CD4-positive, alpha-beta T cell treated with Interleukin-6 for 4 hours (primary cell): ENCODE results near the gene TTYH2.

Source experiments
- DNase-seq: peaks from one replicate; pipeline ENCODE4 v3.0.0-alpha.2; 2020; ENCODE audit warnings: mixed read lengths

The TTYH2 gene

DNA sequence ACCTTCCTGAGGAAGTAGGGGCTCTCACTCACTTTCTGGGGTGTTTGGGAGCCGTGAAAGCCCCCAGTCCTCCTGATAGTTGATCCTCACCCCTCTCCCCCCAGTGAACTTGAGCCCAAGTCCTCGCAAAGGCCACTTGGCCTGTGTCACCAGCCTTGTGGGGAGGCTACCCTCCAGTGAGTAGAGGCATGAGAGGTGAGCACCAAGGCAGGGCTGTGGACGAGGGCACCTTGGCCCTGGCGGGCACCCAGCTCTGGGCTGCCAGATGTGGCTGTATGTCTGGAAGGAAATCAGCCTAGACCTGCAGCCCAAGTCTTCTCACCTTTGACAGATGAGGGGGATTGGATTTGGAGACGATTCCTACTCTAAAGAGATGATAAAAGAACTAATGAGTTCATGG is 3.1 kb downstream of the TTYH2 start:
- no peak for DNase-seq

- no peak for DNase-seq
Measured at GRCh38 chr17:74217037-74217730, 3.8 kb downstream of the TTYH2 start.

GRCh38 chr17:74217888-74218287 is 4.5 kb downstream of the TTYH2 start:
- no peak for DNase-seq

DNA sequence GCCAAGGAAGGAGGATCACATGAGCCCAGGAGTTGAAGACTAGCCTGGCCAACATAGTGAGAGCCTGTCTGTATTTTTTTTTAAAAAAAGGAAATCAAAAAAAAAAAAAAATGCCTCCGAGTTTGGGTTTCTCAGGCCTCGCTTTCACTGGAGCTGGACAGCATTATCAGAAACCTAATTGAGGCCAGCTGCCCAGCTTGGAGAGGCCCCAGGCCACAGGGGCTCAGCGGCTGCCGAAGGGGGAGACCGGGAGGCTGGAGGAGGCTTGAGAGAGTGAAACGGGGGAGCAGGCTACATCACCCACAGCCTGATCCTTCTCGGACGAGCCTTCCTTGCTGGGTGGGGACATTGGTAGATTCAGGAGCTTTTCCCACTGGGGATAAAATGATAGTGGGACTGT is 5.1 kb downstream of the TTYH2 start:
- DNase-seq, result no peak

GRCh38 chr17:74219576-74220133 is 6.3 kb downstream of the TTYH2 start:
- no peak for DNase-seq

- no peak for DNase-seq
Measured at GRCh38 chr17:74220219-74220618, 6.8 kb downstream of the TTYH2 start.

- no peak for DNase-seq
Measured at GRCh38 chr17:74220946-74221818, 7.8 kb downstream of the TTYH2 start.

DNA sequence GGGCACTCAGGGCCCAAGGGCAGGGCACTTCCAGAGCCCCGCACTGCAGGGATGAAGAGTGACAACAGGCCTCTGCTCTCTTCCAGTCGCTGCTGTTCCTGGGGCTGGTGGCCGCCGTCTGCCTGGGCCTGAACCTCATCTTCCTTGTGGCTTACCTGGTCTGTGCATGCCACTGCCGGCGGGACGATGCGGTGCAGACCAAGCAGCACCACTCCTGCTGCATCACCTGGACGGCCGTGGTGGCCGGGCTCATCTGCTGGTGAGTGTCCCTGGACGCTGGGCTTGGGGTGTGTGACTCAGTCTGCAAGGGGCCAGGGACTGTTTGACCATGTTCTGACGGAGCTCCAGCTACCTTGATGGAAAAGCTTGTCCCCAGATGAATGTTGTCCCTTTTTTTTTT is 9.0 kb downstream of the TTYH2 start:
- no peak for DNase-seq

DNA sequence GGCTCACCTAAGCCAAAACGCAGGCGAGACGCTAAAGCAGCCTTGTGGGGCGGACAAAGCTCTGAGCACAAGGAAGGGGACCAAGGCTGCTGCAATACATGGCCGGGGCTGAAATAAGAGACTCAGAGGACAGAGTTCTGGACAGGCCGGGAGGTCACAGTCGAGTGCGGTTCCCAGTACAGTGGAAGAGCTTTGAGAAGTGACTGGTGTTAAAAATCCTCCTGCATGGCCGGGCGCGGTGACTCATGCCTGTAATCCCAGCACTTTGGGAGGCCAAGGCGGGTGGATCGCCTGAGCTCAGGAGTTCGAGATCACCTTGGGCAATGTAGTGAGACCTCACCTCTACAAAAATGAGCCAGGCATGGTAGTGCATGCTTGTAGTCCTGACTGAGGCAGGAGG is 10.5 kb downstream of the TTYH2 start:
- no peak for DNase-seq

DNA sequence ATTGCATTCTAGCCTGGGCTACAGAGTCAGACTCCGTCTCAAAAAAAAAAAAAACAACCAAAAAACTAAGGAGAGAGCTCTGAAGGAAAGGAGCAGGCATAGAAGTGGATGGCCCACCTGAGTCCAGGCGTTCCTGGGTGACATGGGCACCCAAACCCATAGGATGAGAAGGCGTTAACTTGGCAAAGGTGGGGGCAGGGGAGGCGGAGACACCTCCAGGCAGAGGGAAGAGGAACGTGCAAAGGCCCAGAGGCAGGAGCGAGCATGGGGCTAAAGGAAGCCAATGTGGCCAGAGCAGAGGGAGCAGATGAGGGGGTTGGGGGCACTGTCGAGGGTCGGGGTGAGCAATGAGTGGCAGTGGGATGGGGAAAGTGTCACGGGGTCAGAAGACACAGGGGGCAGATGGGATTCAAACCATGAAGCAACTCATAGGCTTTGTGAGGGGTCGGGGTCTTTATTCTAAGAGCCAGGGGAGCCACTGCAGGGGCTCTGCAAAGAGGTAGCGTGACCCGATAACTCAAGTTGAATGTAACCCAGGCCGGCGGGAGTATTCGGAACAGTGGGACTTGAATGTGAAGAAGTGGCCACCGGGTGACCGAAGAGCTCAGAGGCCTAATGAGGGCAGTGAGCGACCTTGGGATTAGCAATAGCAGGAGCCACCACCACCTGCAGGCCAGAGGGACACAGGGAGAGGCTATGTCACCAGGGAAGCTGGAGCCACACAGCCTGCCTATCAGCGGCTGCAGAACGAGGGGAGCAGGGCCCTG is 11.8 kb downstream of the TTYH2 start:
- DNase-seq, result no peak

DNA sequence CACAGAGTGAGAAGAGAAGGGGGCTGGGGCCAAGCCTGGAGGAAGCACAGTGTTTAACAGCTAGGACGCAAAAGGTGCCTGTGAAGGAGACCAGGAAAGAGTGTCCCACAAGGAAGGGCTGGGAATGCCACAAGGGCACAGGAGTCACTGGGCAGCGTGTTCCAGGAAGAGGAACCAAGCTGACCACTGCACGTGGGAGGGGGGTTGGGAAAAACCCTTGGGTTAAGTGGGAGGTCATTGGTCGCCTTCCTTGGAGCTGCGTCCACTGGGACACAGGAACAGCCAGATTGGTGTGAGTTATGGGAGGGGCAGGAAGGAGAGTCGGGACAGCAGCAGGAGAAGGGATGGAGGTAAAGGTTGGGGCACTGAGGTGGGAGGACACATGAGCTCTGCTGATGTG is 12.9 kb downstream of the TTYH2 start:
- DNase-seq, result no peak

DNA sequence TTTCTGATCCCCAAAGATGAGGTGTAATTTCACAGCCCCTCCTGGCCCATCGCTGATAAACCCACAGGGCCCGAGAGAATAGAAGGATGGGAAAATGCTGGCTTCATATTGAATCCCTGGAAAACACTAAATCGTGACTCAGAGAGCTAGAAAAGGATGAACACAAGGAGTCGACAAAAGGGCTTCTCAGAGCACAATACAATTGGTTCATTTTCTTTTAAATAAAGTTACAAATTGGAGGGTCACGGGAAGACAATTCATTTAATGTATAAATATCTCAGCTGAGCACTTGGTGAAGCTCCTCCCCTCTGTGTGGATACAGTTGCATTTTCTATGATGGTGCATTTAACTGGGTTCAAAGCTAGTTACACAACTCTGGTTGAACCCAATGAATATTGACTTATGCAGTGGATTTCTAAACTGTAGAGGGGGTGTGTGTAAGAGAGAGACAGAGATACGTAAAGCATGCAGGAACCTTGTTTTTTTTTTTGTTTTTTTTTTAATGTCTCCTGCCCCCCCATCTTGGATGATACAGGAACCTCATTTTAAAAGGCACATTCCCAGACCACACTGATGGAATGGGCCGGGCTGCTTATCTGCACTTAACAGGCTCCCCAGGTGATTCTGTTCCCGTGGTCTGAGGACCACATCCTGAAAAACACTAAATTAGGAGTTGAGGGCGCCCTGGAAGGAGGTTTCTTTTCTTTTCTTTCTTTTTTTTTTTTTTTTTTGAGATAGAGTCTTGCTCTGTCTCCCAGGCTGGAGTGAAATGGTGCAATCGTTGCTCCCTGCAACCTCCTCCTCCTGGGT is 14.1 kb downstream of the TTYH2 start:
- DNase-seq, result no peak

GRCh38 chr17:74228306-74228978 is 15.1 kb downstream of the TTYH2 start:
- no peak for DNase-seq

DNA sequence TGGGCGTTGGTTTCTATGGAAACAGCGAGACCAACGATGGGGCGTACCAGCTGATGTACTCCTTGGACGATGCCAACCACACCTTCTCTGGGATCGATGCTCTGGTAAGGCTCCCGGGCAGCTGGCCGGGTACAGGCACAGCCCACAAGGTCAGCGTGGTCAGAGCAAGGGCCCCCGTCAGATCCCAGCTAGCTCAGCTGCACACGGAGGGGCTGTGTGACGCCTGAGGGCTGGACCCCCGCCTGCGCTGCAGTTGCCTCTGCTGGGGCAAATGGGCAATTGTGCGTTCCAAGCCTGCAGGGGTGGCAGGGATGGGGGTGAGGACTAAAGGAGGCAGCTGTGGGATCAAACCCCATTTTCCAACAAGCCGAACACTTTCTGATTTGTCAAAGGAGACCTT is 17.5 kb downstream of the TTYH2 start:
- no peak for DNase-seq

- no peak for DNase-seq
Measured at GRCh38 chr17:74231928-74232907, 18.8 kb downstream of the TTYH2 start.

- DNase-seq, result no peak
Measured at GRCh38 chr17:74233937-74234336, 20.6 kb downstream of the TTYH2 start.

GRCh38 chr17:74234486-74234885 is 21.1 kb downstream of the TTYH2 start:
- no peak for DNase-seq

GRCh38 chr17:74235040-74235581 is 21.7 kb downstream of the TTYH2 start:
- DNase-seq, result no peak

DNA sequence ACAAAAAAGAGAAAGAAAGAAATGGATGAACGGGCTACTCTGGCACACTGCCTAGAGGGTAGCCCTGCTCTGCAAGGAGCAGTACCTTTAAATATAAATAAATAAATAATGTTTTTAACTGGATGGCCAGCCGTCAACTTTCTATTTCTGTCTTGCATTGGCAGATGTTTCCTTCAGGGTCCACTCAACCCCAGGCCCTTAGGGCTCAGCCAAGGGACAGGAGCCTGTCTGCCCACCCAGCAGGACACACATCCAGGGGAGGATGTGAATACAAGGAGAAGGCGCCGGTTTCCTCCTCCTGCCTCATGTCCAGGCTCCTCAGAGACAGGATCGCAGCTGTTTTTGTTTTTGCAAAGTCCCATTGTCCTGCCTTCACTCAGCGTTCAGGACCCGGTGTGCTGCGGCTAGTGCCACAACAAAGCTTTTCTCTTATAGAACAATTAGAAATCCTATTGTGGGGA is 22.6 kb downstream of the TTYH2 start:
- no peak for DNase-seq

DNA sequence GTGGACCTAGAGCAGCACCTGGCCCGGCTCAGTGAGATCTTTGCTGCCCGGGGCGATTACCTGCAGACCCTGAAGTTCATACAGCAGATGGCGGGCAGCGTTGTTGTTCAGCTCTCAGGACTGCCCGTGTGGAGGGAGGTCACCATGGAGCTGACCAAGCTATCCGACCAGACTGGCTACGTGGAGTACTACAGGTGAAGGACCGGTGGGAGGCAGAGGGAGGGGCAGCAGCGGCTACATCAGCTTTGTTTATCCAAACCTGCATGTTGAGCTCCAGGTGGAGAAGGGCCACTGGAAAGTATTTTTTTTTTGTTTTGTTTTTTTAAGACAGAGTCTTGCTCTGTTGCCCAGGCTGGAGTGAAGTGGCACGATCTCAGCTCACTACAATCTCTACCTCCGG is 23.9 kb downstream of the TTYH2 start:
- DNase-seq, result no peak
